OCI-LY3 (cell line): ENCODE results near the gene CNDP1.
"Not testable (repeated sequence)": the region's sequence is repeated elsewhere in the genome, so short reads cannot be mapped to it uniquely, and the experiment has no call there.

Experiments
- H2AFZ ChIP-seq: fragments of 200-600, 300-600 bp; shearing (Covaris generic); 2 replicates; pipeline ENCODE4 v1.6.0; 2014; ENCODE audit warnings: antibody characterized with exemption, low read depth, low read length
- H3K27ac ChIP-seq: fragments of 200-600, 300-600 bp; sonication (generic); 2 replicates; pipeline ENCODE4 v1.5.1; 2014; ENCODE audit warnings: mild to moderate bottlenecking, low read length, moderate library complexity, mixed read lengths
- H3K27me3 ChIP-seq: fragments of 200-600, 300-600 bp; sonication (generic); 2 replicates; pipeline ENCODE4 v1.6.1; 2014; ENCODE audit warnings: low read depth, low read length, mixed read lengths
- H3K36me3 ChIP-seq: fragments of 200-600, 300-600 bp; sonication (generic); replicated peaks from 2 replicates; pipeline ENCODE3; 2014; ENCODE audit warnings: low read depth, low read length, mixed read lengths
- H3K4me1 ChIP-seq: fragments of 300-600, 200-600 bp; sonication (generic); 2 replicates; pipeline ENCODE4 v1.6.1; 2014; ENCODE audit warnings: low read length, mixed read lengths
- H3K4me2 ChIP-seq: fragments of 200-600, 300-600 bp; sonication (generic); 2 replicates; pipeline ENCODE4 v1.6.1; 2014; ENCODE audit warnings: low read length, mixed read lengths
- H3K4me3 ChIP-seq: fragments of 300-600, 200-600 bp; sonication (generic); 2 replicates; pipeline ENCODE4 v1.5.1; 2014; ENCODE audit warnings: antibody characterized with exemption, mild to moderate bottlenecking, low read length, moderate library complexity
- H3K79me2 ChIP-seq: fragments of 300-600, 200-600 bp; shearing (Covaris generic); 2 replicates; pipeline ENCODE4 v1.6.1; 2014; ENCODE audit warnings: mild to moderate bottlenecking, low read length, mixed read lengths
- H3K9ac ChIP-seq: fragments of 300-600, 200-600 bp; shearing (Covaris generic); 2 replicates; pipeline ENCODE4 v1.6.0; 2014; ENCODE audit warnings: mild to moderate bottlenecking, low read length, moderate library complexity
- H3K9me3 ChIP-seq: fragments of 200-600, 300-600 bp; shearing (Covaris generic); 2 replicates; pipeline ENCODE4 v1.6.1; 2014; ENCODE audit warnings: low read length, mixed read lengths; ENCODE audit not compliant: insufficient read depth
- H4K20me1 ChIP-seq: fragments of 200-600, 300-600 bp; sonication (generic); 2 replicates; pipeline ENCODE4 v1.6.1; 2016; ENCODE audit warnings: low read length, mixed read lengths; ENCODE audit not compliant: insufficient read depth
- EZH2phosphoT487 ChIP-seq: fragments of 200-600 bp; shearing (Covaris generic); IDR thresholded peaks from 2 replicates; pipeline ENCODE4 v1.6.1; 2018; ENCODE audit warnings: antibody characterized with exemption, mixed run types, low read depth
- TF ChIP-seq, protein P1 (sequence below): fragments of 200-600, 300-600 bp; sonication (generic); IDR thresholded peaks from 2 replicates; pipeline ENCODE4 v1.5.1; 2014; ENCODE audit warnings: antibody characterized with exemption, low read length, low read depth

CNDP1 gene

DNA sequence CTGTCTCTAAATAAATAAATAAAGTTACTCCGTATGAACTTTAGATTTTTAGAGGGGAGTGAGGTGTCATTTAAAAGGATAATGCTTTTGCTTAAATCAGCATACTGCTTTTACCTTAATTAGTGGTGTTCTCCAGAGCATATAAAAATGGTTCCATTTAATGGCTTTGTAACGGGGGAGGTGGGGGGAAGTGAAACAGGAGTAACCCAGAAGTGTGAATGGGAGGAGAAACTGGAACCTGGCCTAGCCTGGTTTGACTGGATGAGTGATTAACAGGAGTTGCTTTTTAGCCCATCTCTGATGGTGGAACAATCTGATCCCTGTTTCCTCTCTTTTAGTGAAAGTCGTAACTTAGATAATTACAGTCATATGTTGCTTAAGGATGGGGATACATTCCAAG, 36.5 kb upstream of the CNDP1 start:
- Histone ChIP-seq H3K4me1 (peaks cover 43% of the 10 kb centered on the region), H3K36me3 (peaks cover 25% of the 10 kb centered on the region), H3K27ac (peak overlapping the region; percentile 75), H3K27me3 (peaks cover 1% of the 10 kb centered on the region), H3K4me3 (peak overlapping the region; percentile 84), H3K9ac (no peak overlapping the region), H2AFZ (no peak overlapping the region), H3K4me2 (peak overlapping the region; percentile 88), H3K79me2 (peaks cover 57% of the 10 kb centered on the region), H4K20me1 (no peaks in the 10 kb centered on the region), H3K9me3 (no peaks in the 10 kb centered on the region)
- TF ChIP-seq EZH2phosphoT487, result no peak
- TF ChIP-seq, protein P1, sequence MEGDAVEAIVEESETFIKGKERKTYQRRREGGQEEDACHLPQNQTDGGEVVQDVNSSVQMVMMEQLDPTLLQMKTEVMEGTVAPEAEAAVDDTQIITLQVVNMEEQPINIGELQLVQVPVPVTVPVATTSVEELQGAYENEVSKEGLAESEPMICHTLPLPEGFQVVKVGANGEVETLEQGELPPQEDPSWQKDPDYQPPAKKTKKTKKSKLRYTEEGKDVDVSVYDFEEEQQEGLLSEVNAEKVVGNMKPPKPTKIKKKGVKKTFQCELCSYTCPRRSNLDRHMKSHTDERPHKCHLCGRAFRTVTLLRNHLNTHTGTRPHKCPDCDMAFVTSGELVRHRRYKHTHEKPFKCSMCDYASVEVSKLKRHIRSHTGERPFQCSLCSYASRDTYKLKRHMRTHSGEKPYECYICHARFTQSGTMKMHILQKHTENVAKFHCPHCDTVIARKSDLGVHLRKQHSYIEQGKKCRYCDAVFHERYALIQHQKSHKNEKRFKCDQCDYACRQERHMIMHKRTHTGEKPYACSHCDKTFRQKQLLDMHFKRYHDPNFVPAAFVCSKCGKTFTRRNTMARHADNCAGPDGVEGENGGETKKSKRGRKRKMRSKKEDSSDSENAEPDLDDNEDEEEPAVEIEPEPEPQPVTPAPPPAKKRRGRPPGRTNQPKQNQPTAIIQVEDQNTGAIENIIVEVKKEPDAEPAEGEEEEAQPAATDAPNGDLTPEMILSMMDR, result no peak

DNA sequence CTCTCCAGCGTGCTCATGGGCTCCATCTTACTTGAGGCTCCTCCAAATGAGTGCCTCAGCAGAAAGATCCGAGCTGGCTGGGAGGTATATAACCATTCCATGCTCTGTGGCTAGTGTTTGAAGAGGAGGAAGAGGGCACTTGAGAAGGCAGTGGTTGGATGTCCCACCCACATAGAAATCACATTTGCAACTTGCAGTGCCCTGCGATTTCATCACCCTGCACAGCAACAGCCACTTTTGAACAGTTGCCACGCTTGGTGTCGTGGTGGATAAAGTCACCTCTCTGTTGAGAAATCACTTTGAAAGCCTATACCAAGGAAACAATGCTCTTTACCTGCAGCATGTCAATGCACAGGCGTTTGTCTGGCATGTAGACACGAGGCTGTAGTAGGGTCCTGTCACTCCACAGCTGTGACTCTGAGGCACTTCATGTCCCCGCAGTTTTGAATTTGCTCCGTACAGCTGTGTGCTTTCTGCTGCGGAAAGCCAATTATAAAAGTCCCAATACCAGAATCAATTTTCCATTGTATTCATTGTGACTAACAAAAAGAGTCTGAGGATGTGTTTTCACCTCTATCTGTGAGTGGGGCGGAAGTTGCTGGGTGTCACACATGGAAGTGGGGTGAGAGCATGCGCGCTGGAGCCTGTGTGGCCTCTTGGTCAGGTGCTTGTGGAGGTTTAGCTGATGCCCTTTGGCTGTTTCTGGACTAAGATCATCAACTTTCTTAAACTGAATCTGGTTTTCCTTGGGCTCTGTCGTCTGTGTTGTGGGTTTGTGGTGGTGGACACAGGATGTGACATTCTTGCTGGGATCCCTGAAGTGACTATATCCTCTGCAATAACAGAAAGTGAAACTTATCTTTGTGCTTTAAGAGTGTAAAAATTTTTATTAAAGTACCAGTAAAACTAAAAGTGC, 35.3 kb upstream of the CNDP1 start:
- Histone ChIP-seq H3K4me1 (peaks cover 43% of the 10 kb centered on the region), H3K9ac (peak overlapping the region; percentile 77), H3K27me3 (no peaks in the 10 kb centered on the region; the same call in 1 of the 2 replicates), H3K4me2 (peak overlapping the region; percentile 88), H3K79me2 (peaks cover 61% of the 10 kb centered on the region), H4K20me1 (no peaks in the 10 kb centered on the region), H3K27ac (peak overlapping the region; percentile 75), H3K4me3 (peak overlapping the region; percentile 84), H3K9me3 (no peaks in the 10 kb centered on the region), H3K36me3 (peaks cover 32% of the 10 kb centered on the region), H2AFZ (peak overlapping the region; percentile 48)
- TF ChIP-seq, protein P1, result no peak
- no peak for TF ChIP-seq EZH2phosphoT487

DNA sequence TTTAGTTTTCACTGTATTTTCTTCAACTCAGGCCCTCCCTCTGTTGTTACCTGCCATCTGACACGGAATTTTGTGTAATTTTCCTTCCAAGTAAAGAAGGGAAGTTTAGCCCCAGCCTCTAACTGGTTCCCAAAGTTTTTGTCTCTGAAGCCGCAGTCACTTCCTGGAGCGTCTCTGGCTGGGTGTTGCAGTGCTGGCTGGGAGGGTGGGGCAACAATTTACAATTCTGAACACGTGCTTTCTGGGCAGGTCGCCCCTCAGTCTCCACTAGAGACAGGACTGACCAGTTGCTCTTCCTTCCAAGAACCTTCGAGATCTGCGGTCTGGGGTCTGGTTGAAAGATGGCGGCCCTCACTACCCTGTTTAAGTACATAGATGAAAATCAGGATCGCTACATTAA, 34.7 kb upstream of the CNDP1 start:
- Histone ChIP-seq H3K36me3 (peaks cover 37% of the 10 kb centered on the region), H3K4me3 (peak overlapping the region; percentile 84), H3K79me2 (peaks cover 63% of the 10 kb centered on the region), H3K4me1 (peaks cover 43% of the 10 kb centered on the region), H3K9ac (peak overlapping the region; percentile 77), H3K9me3 (no peaks in the 10 kb centered on the region), H3K27me3 (no peaks in the 10 kb centered on the region), H3K4me2 (peak overlapping the region; percentile 88), H2AFZ (peak overlapping the region; percentile 48), H4K20me1 (no peaks in the 10 kb centered on the region), H3K27ac (peak overlapping the region; percentile 75)
- no peak for TF ChIP-seq EZH2phosphoT487
- TF ChIP-seq, protein P1, result no peak

DNA sequence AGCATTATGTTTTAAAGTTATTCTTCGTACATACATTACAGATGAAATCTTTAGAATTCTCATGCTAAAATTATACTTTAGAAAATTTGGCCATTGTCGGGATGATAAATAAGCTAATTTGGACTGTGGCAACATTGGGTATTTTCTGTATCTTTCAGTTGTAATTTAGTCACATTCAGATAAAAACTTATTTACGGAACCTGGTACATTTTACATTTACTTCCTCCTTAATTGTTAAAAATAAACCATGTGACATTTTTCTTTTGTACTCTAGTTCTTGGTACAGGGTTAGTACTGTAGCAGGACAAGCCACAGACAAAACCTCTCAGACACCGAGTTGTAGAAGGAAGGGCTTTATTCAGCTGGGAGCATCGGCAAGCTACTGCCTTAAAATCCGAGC, 33.9 kb upstream of the CNDP1 start:
- H3K27me3 ChIP-seq, result no peaks in the 10 kb centered on the region
- no peak overlapping the region for H2AFZ ChIP-seq
- peaks cover 39% of the 10 kb centered on the region for H3K36me3 ChIP-seq
- no peaks in the 10 kb centered on the region for H4K20me1 ChIP-seq
- peaks cover 64% of the 10 kb centered on the region for H3K79me2 ChIP-seq
- no peaks in the 10 kb centered on the region for H3K9me3 ChIP-seq
- H3K4me2 ChIP-seq, result peak overlapping the region; percentile 88
- no peak for TF ChIP-seq EZH2phosphoT487
- peak overlapping the region; percentile 84 for H3K4me3 ChIP-seq
- peaks cover 43% of the 10 kb centered on the region for H3K4me1 ChIP-seq
- H3K9ac ChIP-seq, result peak overlapping the region; percentile 77
- peak overlapping the region; percentile 75 for H3K27ac ChIP-seq

DNA sequence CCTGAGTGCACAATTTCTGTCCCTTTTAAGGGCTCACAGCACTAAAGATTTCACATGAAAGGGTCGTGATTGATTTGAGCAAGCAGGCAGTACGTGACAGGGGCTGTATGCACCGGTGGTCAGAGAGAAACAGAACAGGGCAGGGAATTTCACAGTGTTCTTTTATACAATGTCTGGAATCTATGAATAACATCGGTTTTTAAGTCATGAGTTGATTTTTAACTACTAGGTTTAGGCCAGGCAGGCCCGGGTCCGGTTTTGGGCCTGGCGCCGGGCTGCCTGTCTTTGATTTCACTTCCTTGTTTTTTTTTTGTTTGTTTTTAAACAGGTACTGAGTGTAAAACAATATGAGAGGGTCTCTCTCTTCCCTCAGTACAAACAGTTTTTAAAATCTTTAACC, 33.5 kb upstream of the CNDP1 start:
- H3K9ac ChIP-seq, result peak overlapping the region; percentile 77
- peak overlapping the region; percentile 88 for H3K4me2 ChIP-seq
- H3K36me3 ChIP-seq, result peaks cover 43% of the 10 kb centered on the region
- not testable (repeated sequence) for H3K27me3 ChIP-seq, H2AFZ ChIP-seq, H4K20me1 ChIP-seq, H3K9me3 ChIP-seq
- peak overlapping the region; percentile 75 for H3K27ac ChIP-seq
- H3K4me1 ChIP-seq, result peaks cover 43% of the 10 kb centered on the region
- peak overlapping the region; percentile 84 for H3K4me3 ChIP-seq
- peaks cover 64% of the 10 kb centered on the region for H3K79me2 ChIP-seq
